DOHH2 (cell line): ENCODE results near the gene MMEL1.
"Not testable (repeated sequence)": the region's sequence is repeated elsewhere in the genome, so short reads cannot be mapped to it uniquely, and the experiment has no call there.

ENCODE experiments used
- H3F3A ChIP-seq: fragments of 200-600 bp; sonication (generic), shearing (Covaris generic); 2 replicates; pipeline ENCODE4 v1.6.0; 2016; ENCODE audit warnings: antibody characterized with exemption, mild to moderate bottlenecking; ENCODE audit not compliant: control insufficient read depth, insufficient read depth
- H3K27ac ChIP-seq: fragments of 200-600 bp; sonication (generic); 2 replicates; pipeline ENCODE4 v1.5.1; 2014; ENCODE audit warnings: low read depth, mild to moderate bottlenecking, low read length, moderate library complexity
- H3K27me3 ChIP-seq: fragments of 200-600 bp; sonication (generic); 2 replicates; pipeline ENCODE4 v1.6.1; 2014; ENCODE audit warnings: mild to moderate bottlenecking, low read length, mixed read lengths; ENCODE audit not compliant: control insufficient read depth
- H3K36me3 ChIP-seq: fragments of 200-600 bp; sonication (generic); 2 replicates; pipeline ENCODE4 v1.6.1; 2014; ENCODE audit warnings: mild to moderate bottlenecking, low read length, moderate library complexity, mixed read lengths; ENCODE audit not compliant: control insufficient read depth
- H3K4me1 ChIP-seq: fragments of 200-600 bp; sonication (generic); 2 replicates; pipeline ENCODE4 v1.6.1; 2014; ENCODE audit warnings: mild to moderate bottlenecking, low read length, mixed read lengths; ENCODE audit not compliant: control insufficient read depth
- H3K4me2 ChIP-seq: fragments of 200-600 bp; sonication (generic); 2 replicates; pipeline ENCODE4 v1.6.0; 2014; ENCODE audit warnings: mild to moderate bottlenecking, low read length, moderate library complexity
- H3K4me3 ChIP-seq: fragments of 200-600 bp; sonication (generic); 2 replicates; pipeline ENCODE4 v1.5.1; 2014; ENCODE audit warnings: mild to moderate bottlenecking, low read length, mixed read lengths
- H3K79me2 ChIP-seq: fragments of 200-600 bp; sonication (generic); 2 replicates; pipeline ENCODE4 v1.6.1; 2014; ENCODE audit warnings: mild to moderate bottlenecking, low read length, mixed read lengths; ENCODE audit not compliant: control insufficient read depth
- H3K9me2 ChIP-seq: fragments of 200-600 bp; sonication (generic); replicated peaks from 2 replicates; pipeline ENCODE4 v1.6.1; 2014; ENCODE audit warnings: mild to moderate bottlenecking, low read length, mixed read lengths; ENCODE audit not compliant: control insufficient read depth
- H3K9me3 ChIP-seq: fragments of 200-600 bp; sonication (generic); 2 replicates; pipeline ENCODE4 v1.6.1; 2014; ENCODE audit warnings: antibody characterized with exemption, low read length, mixed read lengths; ENCODE audit not compliant: control insufficient read depth, insufficient read depth
- H4K20me1 ChIP-seq: fragments of 200-600 bp; sonication (generic); 2 replicates; pipeline ENCODE4 v1.6.0; 2014; ENCODE audit warnings: low read depth, mild to moderate bottlenecking, antibody characterized with exemption, low read length, moderate library complexity; ENCODE audit not compliant: control insufficient read depth, insufficient read depth
- EZH2phosphoT487 ChIP-seq: fragments of 200-600 bp; sonication (generic); IDR thresholded peaks from 2 replicates; pipeline ENCODE4 v1.6.1; 2017; ENCODE audit warnings: borderline replicate concordance, mild to moderate bottlenecking, antibody characterized with exemption, low read length, moderate library complexity, mixed read lengths
- TF ChIP-seq, protein P1 (sequence below): fragments of 200-600 bp; sonication (generic); IDR thresholded peaks from one replicate; pipeline ENCODE4 v1.5.1; 2014; ENCODE audit warnings: antibody characterized with exemption, mild to moderate bottlenecking, low read depth, low read length; ENCODE audit not compliant: poor library complexity, severe bottlenecking

The MMEL1 gene

DNA sequence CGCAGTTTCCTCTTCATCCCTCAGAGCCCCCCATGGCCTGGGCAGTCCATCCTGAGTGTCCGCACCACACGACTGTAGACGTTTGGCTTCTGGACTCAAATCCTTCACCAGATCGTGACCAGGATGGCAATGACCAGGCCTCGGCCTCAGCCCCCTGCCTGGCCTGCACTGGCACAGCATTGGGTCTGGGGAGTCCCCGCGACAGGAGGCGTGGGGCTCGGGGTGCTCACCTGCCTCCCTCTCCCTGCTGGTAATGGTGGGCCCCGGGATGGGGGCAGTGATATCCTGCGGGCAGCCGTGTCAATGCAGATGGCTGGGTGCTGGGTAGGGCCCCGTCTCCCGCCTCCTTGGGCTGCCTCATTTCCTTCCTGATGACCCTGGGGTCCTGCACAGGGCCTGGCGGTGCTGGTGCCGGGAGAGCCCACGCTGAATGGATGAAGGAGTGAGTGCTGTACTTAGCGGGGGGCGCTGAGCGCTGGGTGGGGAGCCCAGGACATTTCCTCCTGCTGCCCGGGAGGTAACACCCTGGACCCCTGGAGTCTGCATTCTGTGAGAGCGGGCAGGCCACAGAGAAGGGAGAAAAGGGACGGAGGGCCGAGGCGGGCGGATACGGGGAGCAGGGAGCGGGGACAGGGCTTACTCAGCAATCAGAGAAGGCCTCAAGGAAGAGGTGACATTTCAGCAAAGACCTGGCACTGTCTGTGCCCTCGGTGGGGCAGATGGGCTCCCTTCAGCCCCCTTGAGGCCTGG lies 78.8 kb downstream of the MMEL1 start:
- H3K4me2 ChIP-seq: no peak overlapping the region

DNA sequence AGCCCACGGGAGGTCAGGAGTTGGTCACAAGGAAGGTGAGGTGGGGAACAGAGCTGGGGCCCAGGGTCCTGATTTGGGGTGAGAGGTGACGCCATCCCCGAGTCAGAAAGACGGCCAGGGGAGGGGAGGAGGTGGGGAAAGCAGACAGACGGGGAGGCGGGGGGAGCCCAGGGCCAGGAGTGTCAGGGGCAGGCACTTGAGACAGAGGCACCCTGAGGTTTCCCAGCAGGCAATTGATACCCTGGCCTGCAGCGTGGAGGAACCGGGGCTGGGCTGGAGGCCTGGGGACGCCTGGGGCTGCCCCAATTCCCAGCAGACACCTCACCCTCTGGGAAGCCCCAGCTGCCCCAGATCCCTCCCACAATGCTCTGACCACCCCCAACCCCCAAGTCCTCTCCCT lies 79.7 kb downstream of the MMEL1 start:
- not testable (repeated sequence) for H3K9me2 ChIP-seq, H3K4me3 ChIP-seq, H3K9me3 ChIP-seq, H3K27me3 ChIP-seq, H3K36me3 ChIP-seq, H3K27ac ChIP-seq, H4K20me1 ChIP-seq, H3K79me2 ChIP-seq, H3K4me2 ChIP-seq
- Histone ChIP-seq H3K4me1 (peaks cover 54% of the 10 kb centered on the region), H3F3A (peaks cover 13% of the 10 kb centered on the region)

More for the DNA sequence above, 78.8 kb downstream of the MMEL1 start:
- H3K79me2 ChIP-seq: no peaks in the 10 kb centered on the region
- TF ChIP-seq EZH2phosphoT487: no peak
- TF ChIP-seq, protein P1, sequence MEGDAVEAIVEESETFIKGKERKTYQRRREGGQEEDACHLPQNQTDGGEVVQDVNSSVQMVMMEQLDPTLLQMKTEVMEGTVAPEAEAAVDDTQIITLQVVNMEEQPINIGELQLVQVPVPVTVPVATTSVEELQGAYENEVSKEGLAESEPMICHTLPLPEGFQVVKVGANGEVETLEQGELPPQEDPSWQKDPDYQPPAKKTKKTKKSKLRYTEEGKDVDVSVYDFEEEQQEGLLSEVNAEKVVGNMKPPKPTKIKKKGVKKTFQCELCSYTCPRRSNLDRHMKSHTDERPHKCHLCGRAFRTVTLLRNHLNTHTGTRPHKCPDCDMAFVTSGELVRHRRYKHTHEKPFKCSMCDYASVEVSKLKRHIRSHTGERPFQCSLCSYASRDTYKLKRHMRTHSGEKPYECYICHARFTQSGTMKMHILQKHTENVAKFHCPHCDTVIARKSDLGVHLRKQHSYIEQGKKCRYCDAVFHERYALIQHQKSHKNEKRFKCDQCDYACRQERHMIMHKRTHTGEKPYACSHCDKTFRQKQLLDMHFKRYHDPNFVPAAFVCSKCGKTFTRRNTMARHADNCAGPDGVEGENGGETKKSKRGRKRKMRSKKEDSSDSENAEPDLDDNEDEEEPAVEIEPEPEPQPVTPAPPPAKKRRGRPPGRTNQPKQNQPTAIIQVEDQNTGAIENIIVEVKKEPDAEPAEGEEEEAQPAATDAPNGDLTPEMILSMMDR: no peak
- H3K27ac ChIP-seq: no peak overlapping the region
- H3F3A ChIP-seq: peaks cover 3% of the 10 kb centered on the region; the same call in 1 of the 2 replicates
- H3K4me1 ChIP-seq: peaks cover 44% of the 10 kb centered on the region
- no peaks in the 10 kb centered on the region for H4K20me1 ChIP-seq
- no peaks in the 10 kb centered on the region for H3K27me3 ChIP-seq
- no peaks in the 10 kb centered on the region for H3K9me2 ChIP-seq
- H3K36me3 ChIP-seq: no peaks in the 10 kb centered on the region
- H3K9me3 ChIP-seq: no peaks in the 10 kb centered on the region
- H3K4me3 ChIP-seq: no peak overlapping the region

DNA sequence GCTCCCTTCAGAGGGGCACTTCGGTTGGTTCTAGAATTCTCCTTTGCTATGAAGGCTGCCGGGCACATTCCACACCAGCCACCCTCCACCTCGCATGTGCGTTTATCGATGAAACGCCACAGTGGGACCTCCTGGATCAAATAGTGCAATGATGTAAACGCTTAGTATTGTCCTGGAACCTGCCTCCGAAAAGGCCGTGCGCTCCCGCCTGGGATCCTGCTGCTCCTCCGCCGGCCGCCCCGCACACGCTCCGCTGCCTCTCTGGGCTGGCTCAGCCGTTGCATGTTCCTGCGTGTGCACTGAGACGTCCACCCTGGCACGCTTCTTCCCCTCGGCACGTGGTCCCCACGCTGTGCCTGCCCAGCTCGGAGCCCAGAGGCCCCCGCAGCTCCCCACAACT lies 80.6 kb downstream of the MMEL1 start:
- no peak overlapping the region for H3K27ac ChIP-seq
- peaks cover 21% of the 10 kb centered on the region for H3F3A ChIP-seq
- H4K20me1 ChIP-seq: no peaks in the 10 kb centered on the region
- H3K9me2 ChIP-seq: no peaks in the 10 kb centered on the region
- peaks cover 61% of the 10 kb centered on the region for H3K4me1 ChIP-seq
- no peaks in the 10 kb centered on the region for H3K27me3 ChIP-seq
- H3K9me3 ChIP-seq: no peaks in the 10 kb centered on the region
- TF ChIP-seq EZH2phosphoT487: no peak
- TF ChIP-seq, protein P1: no peak
- H3K4me2 ChIP-seq: no peak overlapping the region
- no peak overlapping the region for H3K4me3 ChIP-seq
- no peaks in the 10 kb centered on the region for H3K36me3 ChIP-seq
- H3K79me2 ChIP-seq: peaks cover 3% of the 10 kb centered on the region; the same call in 1 of the 2 replicates

DNA sequence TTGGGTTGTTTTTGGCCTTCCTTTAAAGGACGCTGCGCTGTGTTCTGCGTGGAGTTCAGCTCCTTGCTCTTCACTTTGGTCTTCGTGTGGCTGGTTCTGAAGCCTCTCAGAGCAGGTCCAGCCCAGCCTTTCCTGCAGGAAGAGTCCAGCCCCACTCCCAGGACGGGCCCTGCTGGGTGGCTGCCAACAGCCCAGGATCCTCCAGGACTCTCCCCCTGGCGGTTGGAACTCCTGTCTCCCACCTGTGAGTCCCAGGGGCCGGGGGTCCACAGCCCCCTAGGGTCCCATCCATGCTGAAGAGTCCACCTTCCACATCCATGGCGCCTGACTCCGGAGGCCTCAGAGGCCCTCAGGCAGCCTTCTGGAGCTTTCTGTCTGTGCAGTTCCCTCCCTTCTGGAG lies 81.3 kb downstream of the MMEL1 start:
- H3K27me3 ChIP-seq, H3K4me3 ChIP-seq, H4K20me1 ChIP-seq, H3K27ac ChIP-seq, H3K79me2 ChIP-seq, H3K9me2 ChIP-seq, H3K4me2 ChIP-seq, H3K9me3 ChIP-seq, H3K36me3 ChIP-seq: not testable (repeated sequence)
- Histone ChIP-seq H3F3A (peaks cover 21% of the 10 kb centered on the region), H3K4me1 (peaks cover 59% of the 10 kb centered on the region)

DNA sequence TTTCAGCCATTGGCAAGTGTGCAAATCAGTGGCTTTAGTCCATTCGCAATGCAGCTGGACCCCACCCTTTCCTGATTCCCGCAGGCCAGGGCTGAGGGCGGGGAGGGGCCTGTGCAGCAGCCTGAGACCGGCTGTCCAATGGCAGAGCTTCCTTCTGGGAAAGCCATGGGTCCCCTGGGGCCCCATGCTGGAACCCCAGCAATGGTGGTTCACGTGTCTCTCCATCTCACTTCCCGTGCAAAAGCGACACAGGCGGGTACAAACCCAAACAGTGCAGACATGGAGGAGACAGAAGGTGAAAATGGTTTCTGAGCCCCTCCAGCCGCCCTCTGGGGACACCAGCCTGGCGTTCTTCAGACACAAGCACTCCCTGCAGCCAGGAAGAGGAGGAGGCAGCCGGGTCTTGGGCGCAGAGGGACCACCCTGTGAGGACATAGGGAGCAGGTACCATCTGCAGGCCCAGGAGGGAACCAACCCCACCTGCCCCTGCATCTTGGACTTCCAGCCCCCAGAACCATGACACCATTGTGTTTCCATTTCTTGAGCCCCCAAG lies 82.4 kb downstream of the MMEL1 start:
- not testable (repeated sequence) for H4K20me1 ChIP-seq

DNA sequence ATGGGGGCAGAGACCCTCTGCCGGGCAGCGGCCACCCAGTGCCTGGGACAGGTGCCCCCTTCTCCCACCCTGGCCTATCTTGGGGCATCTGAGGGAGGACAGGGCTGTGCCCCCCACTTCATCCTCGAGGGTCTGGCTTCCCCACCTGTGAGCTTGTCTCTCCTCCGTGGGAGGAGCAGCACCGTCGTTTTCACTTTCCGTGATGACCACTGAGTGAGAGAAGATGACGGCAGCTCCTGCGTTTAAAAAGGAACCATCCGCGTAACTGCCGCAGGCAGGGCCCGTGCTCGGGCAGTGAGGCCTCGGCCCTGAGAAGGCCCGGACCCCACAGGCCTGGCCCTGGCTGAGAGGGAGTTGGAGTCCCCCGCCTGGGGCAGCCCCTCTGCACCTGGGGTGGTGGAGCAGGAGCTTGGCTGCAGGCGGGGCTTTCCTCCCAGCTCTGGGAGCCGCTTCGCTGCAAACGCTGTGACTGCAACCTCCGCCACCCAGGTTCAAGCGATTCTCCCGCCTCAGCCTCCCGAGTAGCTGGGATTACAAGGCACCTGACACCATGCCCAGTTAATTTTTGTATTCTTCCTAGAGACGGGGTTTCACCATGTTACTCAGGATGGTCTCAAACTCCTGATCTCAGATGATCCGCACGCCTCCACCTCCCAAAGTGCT lies 83.3 kb downstream of the MMEL1 start:
- not testable (repeated sequence) for H3K27me3 ChIP-seq, H3K79me2 ChIP-seq, H3K36me3 ChIP-seq, H3K9me3 ChIP-seq, H4K20me1 ChIP-seq, H3K9me2 ChIP-seq
- Histone ChIP-seq H3K4me1 (peaks cover 47% of the 10 kb centered on the region), H3K4me3 (peak overlapping the region; percentile 87), H3K4me2 (peak overlapping the region; percentile 100), H3F3A (peaks cover 21% of the 10 kb centered on the region), H3K27ac (peak overlapping the region; percentile 98)

More for the DNA sequence above, 82.4 kb downstream of the MMEL1 start:
- H3K9me2 ChIP-seq, H3K27me3 ChIP-seq, H3K27ac ChIP-seq, H3K36me3 ChIP-seq, H3K4me3 ChIP-seq, H3K79me2 ChIP-seq, H3K9me3 ChIP-seq: not testable (repeated sequence)
- Histone ChIP-seq H3K4me2 (peak overlapping the region; percentile 100), H3F3A (peaks cover 21% of the 10 kb centered on the region), H3K4me1 (peaks cover 55% of the 10 kb centered on the region)
